ENCODE measurements around the gene THAP8. TPM values are rescaled to one million over a fixed set of nuclear protein-coding genes. Genes with fewer than 3 reads are reported as not detected.

Gene THAP8
- total RNA-seq, 2 experiments from 2014 or later, result 6.4 to 6.7 TPM

DNA sequence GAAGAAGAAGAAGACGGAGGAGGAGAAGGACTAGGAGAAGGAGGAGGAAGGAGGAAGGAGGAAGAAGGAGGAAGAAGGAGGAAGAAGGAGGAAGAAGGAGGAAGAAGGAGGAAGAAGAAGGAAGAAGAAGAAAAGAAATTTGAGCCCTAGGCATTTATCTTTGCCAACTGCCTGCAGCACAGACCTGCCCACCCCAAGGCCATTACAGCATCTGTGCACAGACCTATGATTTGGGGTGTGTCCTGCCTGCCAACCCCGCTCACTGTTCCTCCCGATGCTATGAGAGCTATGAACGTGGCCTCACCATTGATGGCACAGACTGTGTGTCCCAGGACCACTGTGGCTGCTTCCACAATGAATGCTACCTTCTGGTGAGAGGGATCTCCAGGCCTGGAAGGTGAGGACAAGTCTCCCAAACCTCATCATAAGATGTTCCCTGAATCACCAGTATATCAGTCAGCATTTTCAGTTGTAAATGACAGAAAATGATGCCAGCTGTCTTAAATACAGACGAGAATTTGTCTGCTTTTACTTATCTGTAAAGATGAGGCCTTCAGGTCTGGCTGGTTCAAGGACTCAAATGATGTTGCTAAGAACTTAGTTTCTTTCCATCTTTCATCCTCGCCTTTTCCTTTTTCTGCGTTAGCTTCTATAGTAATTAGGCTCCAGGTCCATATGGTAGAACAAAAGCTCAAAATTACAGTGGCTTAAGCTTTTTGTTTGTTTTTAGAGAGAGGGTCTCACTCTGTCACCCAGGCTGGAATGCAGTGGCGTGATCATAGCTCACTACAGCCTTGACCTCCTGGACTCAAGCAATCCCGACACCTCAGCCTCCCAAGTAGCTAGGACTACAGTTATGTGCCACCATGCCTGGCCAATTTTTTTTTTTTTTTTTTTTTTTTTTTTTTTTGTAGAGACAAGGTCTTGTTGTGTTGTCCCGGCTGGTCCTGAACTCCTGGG, 63.0 kb downstream of the THAP8 start:
- Mint-ChIP-seq H3K9me3 (no peaks in the 10 kb centered on the region), H3K4me1 (peaks cover 10% of the 10 kb centered on the region), H3K27ac (no peak overlapping the region), H3K36me3 (peaks cover 2% of the 10 kb centered on the region), H3K4me3 (no peak overlapping the region), H3K27me3 (peaks cover 27% of the 10 kb centered on the region)
- DNase-seq (no peak), ATAC-seq (ENCODE audit: low read depth) (no peak)
- POLR2A ChIA-PET, result interaction anchor here (0.6 kb wide), 1 partner anchor 42 kb away, joined by 3 read pairs; no protein-coding TSS in a partner anchor

DNA sequence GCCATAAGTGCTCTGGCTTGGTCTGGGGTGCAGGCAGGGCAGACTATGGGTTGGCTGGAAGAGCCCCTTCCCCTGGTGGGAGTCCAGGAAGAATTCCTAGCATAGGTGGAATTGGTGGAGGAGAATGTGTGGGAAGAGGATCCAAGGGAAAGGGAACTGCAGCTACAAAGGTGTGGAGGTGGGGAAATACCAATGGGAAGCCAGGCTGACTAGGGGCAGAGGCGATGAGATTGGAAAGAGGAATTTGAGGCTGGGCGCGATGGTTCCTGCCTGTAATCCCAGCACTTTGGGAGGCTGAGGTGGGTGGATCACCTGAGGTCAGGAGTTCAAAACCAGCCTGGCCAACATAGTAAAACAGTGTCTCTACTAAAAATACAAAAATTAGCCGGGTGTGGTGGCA, 63.9 kb downstream of the THAP8 start:
- peaks cover 5% of the 10 kb centered on the region for H3K4me1 Mint-ChIP-seq
- H3K9me3 Mint-ChIP-seq, result no peaks in the 10 kb centered on the region
- peaks cover 2% of the 10 kb centered on the region for H3K36me3 Mint-ChIP-seq
- no peak overlapping the region for H3K4me3 Mint-ChIP-seq
- no peak overlapping the region for H3K27ac Mint-ChIP-seq
- no peak for DNase-seq
- ATAC-seq (ENCODE audit: low read depth), result no peak
- POLR2A ChIA-PET, result no interaction called here
- H3K27me3 Mint-ChIP-seq, result peaks cover 35% of the 10 kb centered on the region

DNA sequence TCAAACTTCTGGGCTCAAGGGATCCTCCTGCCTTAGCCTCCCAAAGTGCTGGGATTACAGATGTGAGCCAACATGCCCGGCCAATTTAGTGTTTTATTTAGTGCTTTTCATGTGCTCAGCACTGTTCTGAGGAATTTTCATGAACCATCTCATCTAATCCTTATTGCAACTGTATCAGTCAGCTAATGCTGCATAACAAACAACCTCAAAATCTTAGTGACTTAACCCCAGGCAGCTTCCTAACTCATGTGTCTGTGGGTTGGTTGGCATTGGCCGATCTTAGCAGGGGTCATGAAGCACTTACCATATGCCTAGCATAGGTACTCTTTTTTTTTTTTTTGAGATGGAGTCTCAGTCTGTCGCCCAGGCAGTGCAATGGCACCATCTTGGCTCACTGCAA, 65.3 kb downstream of the THAP8 start:
- no peak overlapping the region for H3K4me3 Mint-ChIP-seq
- DNase-seq, result no peak
- H3K9me3 Mint-ChIP-seq, result no peaks in the 10 kb centered on the region

DNA sequence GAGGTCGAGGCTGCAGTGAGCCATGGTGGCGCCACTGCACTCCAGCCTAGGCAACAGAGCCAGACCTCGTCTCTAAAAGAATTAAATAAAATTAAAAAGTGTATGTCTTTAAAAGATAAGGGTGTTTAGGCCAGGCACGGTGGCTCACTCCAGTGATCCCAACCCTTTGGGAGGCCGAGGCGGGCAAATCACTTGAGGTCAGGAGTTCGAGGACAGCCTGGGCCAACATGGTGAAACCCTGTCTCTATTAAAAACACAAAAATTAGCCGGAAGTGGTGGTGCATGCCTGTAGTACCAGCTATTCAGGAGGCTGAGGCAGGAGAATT, 66.6 kb downstream of the THAP8 start:
- ATAC-seq (ENCODE audit: low read depth), result no peak
- POLR2A ChIA-PET, result no interaction called here
- Mint-ChIP-seq H3K4me1 (peaks cover 3% of the 10 kb centered on the region), H3K4me3 (no peak overlapping the region), H3K27me3 (peaks cover 41% of the 10 kb centered on the region), H3K36me3 (no peaks in the 10 kb centered on the region), H3K9me3 (no peaks in the 10 kb centered on the region), H3K27ac (no peak overlapping the region)
- DNase-seq, result no peak

More for the DNA sequence above, 65.3 kb downstream of the THAP8 start:
- H3K36me3 Mint-ChIP-seq, result no peaks in the 10 kb centered on the region
- POLR2A ChIA-PET, result interaction anchor here (0.6 kb wide), 1 partner anchor 30 kb away, joined by 4 read pairs; no protein-coding TSS in a partner anchor
- no peak overlapping the region for H3K27ac Mint-ChIP-seq
- H3K4me1 Mint-ChIP-seq, result peaks cover 3% of the 10 kb centered on the region
- H3K27me3 Mint-ChIP-seq, result peaks cover 41% of the 10 kb centered on the region
- no peak for ATAC-seq (ENCODE audit: low read depth)

DNA sequence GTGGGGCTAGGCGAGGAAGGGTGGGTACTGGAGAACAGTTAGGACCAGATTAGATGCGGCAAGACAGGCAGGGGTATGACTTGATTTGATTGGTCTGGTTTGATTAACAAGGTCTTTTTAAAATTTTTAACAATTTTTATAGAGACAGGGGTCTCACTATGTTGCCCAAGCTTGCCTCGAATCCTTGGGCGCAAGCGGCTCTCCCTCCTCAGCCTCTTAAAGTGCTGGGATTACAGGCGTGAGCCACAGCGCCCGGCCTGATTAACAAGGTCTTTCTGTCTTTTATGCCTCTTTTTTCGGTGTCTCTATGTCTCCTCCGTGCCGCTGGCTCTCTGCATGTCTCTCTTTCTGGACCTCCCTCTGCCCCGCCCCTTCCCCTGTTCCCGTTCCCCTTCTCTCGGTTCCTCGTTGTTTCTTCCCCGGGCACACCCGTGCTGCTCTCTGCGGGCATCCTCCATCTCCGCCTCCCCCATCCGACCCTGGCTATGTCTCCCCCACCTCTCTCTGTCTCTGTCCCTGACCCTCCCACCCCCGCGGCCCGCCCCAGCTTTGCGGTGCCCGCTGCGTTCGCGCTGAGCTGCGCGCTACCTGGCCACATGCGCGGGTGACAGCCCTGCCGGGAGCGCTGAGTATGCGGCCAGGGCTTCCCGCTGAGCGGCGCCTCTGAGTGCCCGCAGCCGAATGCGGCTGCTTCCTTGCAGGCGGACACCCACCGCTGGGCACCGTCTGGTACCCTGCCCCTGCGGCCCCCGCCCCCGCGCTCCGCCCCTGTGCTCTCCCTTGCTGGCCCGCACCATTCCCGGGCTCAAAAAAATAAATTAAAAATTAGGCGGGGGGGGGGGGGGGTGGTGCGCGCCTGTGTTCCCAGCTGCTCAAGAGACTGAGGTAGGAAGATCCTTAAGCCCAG, 67.2 kb downstream of the THAP8 start:
- Mint-ChIP-seq H3K36me3 (no peaks in the 10 kb centered on the region), H3K4me3 (peak overlapping the region; percentile 78), H3K9me3 (no peaks in the 10 kb centered on the region), H3K4me1 (peaks cover 3% of the 10 kb centered on the region), H3K27me3 (peaks cover 45% of the 10 kb centered on the region), H3K27ac (no peak overlapping the region)
- no peak for DNase-seq
- POLR2A ChIA-PET, result no interaction called here
- peak; percentile 58 for ATAC-seq (ENCODE audit: low read depth)

DNA sequence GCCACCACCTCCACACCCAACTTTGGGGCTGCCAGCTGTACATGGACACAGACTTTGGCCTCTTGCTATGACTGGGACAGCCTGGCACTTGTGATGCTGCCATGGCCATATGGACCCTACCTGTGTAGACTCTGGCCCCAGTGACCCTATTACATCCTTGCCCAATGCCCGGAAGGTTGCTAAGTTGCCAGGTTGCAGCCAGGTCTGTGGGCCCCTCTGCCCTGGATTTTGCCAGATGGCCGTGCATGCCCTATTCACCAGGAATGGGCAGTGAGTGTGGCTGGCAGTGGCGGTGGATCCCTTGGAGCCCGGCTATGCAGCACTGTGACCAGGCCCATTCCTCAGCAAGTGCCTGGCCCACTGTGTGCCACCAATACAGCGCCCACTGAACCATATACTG, 68.0 kb downstream of the THAP8 start:
- Mint-ChIP-seq H3K27me3 (peaks cover 45% of the 10 kb centered on the region), H3K9me3 (no peaks in the 10 kb centered on the region), H3K4me3 (no peak overlapping the region), H3K27ac (no peak overlapping the region), H3K36me3 (no peaks in the 10 kb centered on the region), H3K4me1 (peaks cover 3% of the 10 kb centered on the region)
- DNase-seq (no peak), ATAC-seq (ENCODE audit: low read depth) (no peak)
- POLR2A ChIA-PET, result no interaction called here

Other genes starting within 250 kb of the THAP8 start
- not detected for gene PRODH2, start 241.4 kb downstream of the THAP8 start, total RNA-seq
- gene NPHS1, start 201.8 kb downstream of the THAP8 start, total RNA-seq, result under 1 TPM in 1 of 2 experiments, not detected in 1; 0.40 TPM
- 1 to 10 TPM; 2.9 to 3.0 TPM for gene KIRREL2, start 197.4 kb downstream of the THAP8 start, total RNA-seq
- gene APLP1, start 185.7 kb downstream of the THAP8 start, total RNA-seq, result 1 to 10 TPM; 1.2 to 1.4 TPM
- 10 to 100 TPM; 40.7 to 48.7 TPM for gene NFKBID, start 153.7 kb downstream of the THAP8 start, total RNA-seq
- gene HCST, start 151.8 kb downstream of the THAP8 start, total RNA-seq, result 100 to 1,000 TPM; 186 to 190 TPM
- gene TYROBP, start 146.0 kb downstream of the THAP8 start, total RNA-seq, result 10 to 100 TPM; 10.6 to 11.2 TPM
- 10 to 100 TPM; 10.7 to 12.4 TPM for gene LRFN3, start 117.9 kb downstream of the THAP8 start, total RNA-seq
- 10 to 100 TPM; 22.2 to 22.8 TPM for gene SDHAF1, start 59.1 kb downstream of the THAP8 start, total RNA-seq
- 1 to 10 TPM; 3.3 to 3.8 TPM for gene SYNE4, start 45.5 kb downstream of the THAP8 start, total RNA-seq
- 10 to 100 TPM; 56.4 to 61.1 TPM for gene ALKBH6, start 40.1 kb downstream of the THAP8 start, total RNA-seq
- gene CLIP3, start 21.4 kb downstream of the THAP8 start, total RNA-seq, result 1 to 10 TPM; 1.4 to 2.2 TPM
- 10 to 100 TPM; 24.9 to 27.8 TPM for gene WDR62, start 612 bp upstream of the THAP8 start, total RNA-seq
- not detected for gene OVOL3, start 56.9 kb upstream of the THAP8 start, total RNA-seq
- 10 to 100 TPM; 46.1 to 49.8 TPM for gene POLR2I, start 60.6 kb upstream of the THAP8 start, total RNA-seq
- 100 to 1,000 TPM; 150 to 152 TPM for gene TBCB, start 61.2 kb upstream of the THAP8 start, total RNA-seq
- gene CAPNS1, start 85.8 kb upstream of the THAP8 start, total RNA-seq, result 100 to 1,000 TPM; 400 to 405 TPM
- gene COX7A1, start 98.2 kb upstream of the THAP8 start, total RNA-seq, result not detected
- 1 to 10 TPM; 4.2 to 5.2 TPM for gene ZNF565, start 160.4 kb upstream of the THAP8 start, total RNA-seq
- gene ZNF146, start 160.8 kb upstream of the THAP8 start, total RNA-seq, result 10 to 100 TPM; 71.9 to 75.1 TPM